ENCODE results near the gene CMYA5.

GRCh38 chr5:79827159-79827629 lies 137.6 kb downstream of the CMYA5 start:
- TF ChIP-seq CTCF (IDR thresholded peaks at IDR 0.05): no peak
- TF ChIP-seq EP300 (IDR thresholded peaks at IDR 0.05): no peak

All from tibial nerve (tissue), 4 donors.